GM21786 (cell line): ENCODE measurements around the gene TTBK1.

Experiments used
- ATAC-seq: cut with Tn5 transposase; IDR thresholded peaks from one replicate; pipeline ENCODE4 v1.9.1; 2021; ENCODE audit not compliant: unreplicated experiment

Gene TTBK1

GRCh38 chr6:43269273-43270007 lies 26.2 kb downstream of the TTBK1 start:
- ATAC-seq = no peak

DNA sequence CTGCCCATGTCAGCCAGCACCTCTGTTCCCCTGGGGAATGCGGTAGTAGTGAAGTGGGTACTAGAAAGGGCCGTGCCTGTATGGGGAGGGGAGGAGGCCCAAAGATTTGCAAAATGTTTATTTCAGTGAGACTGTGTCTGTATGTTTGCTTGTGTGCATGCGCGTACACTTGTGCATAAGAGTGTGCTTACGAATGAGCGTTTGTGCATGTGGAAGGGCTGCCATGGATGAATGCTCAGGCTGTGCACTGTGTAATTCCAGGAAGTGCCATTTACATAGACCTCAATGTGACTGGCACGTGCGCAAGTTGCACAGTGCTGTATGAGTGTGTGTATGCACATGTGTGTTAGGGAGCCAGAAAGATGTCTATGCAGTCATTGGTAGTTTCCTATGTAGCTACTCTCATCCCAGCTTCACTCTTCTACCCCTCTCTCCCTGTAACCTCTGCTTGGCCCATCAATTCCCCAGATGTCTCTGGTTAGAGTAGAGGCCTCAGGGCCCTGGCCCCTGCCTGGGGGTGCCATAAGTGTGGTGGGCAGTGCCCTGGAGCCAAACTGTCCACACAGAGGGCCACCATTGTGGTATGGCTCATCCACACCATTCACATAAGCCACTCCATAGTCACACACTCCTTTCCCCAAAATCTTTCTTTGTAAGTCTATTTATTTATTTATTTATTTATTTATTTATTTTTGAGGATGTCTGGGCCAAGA lies 28.0 kb downstream of the TTBK1 start:
- no peak for ATAC-seq

DNA sequence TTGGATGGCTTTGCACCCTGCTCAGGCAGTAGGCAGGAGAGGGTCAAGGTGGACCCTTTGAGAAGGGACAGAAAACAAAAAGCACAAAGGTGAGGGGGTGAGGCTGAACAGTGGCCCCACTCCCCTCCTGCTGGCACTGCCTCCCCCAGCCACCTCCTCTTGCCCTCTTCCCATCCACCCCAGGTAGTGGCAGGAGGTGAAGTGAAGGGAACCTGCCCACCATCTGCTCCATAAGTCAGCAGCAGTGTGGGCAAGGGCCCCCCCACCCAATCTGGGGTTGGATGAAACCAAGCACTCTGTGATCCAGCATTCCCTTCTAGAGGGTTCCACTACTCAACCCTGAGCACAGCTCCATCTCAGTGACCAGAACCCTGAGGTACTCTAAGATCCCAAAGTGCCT lies 28.7 kb downstream of the TTBK1 start:
- no peak for ATAC-seq

DNA sequence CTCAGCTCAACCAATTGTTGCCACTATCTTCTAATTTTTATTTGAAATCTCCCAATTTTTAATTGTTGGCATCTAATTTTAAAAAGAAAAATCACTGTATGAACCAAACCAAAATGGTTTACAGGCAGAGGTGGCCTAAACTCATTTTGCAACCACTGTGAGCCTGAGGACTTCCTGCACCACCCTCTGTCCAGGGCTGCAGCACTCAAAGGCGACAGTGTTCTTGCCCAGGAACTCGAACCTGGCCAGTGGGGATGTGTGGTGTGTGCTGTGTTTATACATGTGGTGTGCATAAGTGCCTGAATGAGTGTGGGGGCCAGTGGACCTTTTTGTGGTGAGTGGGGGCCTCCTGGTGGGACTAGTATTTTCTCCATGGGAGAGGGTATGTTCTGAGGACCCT lies 30.4 kb downstream of the TTBK1 start:
- ATAC-seq = no peak

DNA sequence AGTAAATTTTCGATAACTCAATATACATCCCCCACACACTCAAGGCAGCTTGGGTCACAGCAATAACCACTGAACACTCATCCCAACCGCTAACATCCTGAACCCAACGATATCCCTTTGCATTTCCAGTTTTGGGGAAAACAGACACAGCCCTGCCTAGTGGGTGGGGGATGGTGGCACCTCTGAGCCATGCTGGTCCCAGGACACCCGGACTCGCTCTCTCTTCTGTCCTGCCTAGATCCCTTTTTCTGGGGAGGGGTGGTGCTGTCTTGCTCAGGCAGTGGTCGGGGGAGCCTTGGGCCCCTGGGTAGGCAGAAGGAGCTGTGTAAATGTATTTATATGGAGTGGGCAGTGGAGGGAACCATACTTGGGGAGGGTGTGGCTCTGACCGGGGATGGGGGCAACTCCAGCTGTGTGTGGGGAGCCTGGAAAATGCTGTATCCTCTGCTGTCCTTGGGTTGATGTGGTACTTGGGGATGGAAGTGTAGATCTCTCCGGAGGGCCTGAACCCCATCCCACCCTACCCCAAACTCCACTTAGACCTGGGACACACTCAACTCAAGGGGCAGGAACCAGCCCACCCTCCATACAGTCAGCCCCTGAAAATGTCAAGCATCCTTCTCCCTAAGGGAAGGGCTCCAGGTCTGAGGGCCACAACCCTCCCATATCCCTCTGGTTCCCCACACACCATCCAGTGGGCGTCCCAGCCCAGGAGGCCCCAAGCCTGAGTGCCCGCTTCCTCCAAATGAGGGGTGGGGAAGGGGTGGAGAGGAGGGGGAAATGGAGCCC lies 31.0 kb downstream of the TTBK1 start:
- ATAC-seq = no peak

DNA sequence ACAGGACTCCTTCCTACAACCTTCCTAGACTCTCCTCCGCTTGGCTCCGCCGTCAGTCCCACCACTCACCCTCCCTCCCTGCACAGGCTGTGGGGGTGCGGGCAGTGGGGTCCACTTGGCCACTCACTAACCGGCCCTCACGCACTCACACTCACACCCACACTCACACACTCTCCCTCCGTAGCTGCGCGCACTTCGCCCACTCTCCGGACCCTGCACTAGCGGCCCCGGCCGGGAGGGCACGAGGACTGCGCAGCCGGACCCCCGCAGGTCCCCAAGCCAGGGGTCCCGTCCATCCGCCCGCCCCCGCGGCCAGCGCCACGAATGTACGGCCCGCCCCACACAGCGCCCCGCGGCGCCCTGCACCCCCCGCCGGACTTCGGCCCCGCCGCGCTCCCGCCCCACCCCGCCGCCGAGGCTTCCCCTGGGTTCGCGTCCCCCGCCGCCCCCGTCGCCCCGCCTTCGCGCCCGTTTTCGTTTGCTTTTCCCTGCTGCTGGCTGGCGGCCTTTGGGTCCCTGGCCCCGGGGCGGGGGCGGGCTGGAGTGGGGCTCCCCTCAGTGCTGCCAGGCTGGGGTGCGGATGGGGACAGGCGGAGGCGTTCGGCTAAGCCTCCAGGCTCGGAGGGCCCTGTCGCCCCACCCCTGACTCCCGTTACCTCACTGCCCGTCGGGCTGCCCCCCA lies 31.8 kb downstream of the TTBK1 start:
- ATAC-seq = no peak

DNA sequence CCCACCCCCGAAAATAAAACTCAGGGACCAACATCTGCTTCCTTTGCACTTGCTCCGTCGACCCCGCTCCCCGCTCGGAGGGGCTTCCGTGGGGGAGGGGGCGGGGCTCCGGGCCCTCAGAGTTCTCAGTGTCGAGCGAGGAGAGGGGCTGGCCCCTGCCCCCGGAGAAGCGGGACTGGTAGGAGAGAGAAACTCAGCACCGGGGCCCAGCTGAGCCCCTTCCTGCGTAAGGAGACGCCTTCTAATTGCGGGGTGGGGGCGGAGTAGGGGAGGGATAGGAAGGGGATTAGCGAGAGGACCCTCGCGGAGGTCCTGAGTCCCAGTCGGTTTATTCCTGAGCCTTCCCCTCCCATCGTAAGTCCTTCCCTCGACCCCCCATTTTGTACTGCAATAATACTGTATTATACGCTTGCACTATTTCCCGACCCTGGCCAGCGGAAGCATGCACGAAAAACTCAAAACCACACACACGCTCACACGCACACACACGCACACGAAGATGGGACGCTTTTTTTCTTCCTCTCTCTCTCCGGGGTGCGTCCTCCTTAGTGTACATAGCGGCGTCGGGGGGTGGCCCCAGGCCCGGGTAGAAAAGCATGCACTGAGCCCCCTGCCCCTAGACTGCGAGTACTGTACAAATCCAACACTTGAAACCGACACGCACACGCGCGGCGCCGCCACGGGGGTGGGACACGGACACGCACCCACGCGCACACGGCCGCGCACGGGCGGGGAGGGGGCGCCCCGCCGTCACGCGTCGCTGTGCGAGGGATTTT lies 32.7 kb downstream of the TTBK1 start:
- ATAC-seq = no peak

GRCh38 chr6:43276577-43277305 lies 33.5 kb downstream of the TTBK1 start:
- ATAC-seq = no peak

- no peak for ATAC-seq
These were observed 34.0 kb downstream of the TTBK1 start for GRCh38 chr6:43277306-43277642.

DNA sequence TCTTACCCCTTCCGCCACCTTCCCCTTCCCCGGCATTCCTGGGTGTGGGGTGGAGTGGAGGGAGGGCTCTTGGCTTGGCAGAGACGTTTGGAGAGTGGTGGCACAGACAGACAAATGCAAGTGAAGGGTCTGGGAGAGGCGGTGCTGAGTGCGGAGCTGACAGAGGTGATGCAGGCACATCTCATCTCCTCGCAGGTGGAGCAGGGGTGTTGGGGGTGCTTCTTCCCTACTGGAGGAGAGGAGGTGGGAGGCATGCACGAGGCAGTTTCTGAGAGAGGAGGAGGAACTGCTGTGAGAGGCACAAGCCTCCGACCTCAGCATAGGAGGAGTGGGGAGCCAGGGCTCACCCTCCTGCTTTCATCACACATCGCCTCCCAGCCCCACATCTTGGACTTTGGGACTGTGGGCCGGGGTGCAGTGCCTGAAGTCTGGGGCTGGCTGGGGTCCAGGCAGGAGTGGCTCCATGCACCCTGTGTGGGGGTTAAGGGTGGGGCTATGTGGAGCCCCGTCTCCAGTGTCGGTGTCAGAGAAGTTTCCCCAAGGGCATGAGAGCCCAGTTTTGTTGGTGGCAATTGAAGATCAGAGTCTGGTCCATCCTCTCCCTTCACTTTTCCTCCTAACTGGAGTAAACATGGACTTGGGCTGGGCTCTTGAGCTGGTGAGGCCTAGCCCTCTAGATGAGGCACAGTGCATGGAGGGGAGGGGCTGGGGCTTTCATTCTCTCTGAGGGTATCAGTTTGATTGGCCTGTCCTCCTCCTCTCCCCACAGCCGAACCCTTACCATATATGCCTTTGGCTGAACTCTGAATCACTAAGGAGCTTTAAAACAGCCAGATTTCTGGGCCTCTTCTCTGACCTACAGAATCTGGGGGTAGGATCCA lies 34.6 kb downstream of the TTBK1 start:
- no peak for ATAC-seq

GRCh38 chr6:43278524-43279078 lies 35.3 kb downstream of the TTBK1 start:
- no peak for ATAC-seq

- ATAC-seq = no peak
These were observed 37.0 kb downstream of the TTBK1 start for GRCh38 chr6:43280234-43280633.

GRCh38 chr6:43282060-43282459 lies 38.8 kb downstream of the TTBK1 start:
- ATAC-seq = no peak

GRCh38 chr6:43282636-43283513 lies 39.6 kb downstream of the TTBK1 start:
- no peak for ATAC-seq

- ATAC-seq = no peak
These were observed 40.2 kb downstream of the TTBK1 start for GRCh38 chr6:43283514-43283901.

DNA sequence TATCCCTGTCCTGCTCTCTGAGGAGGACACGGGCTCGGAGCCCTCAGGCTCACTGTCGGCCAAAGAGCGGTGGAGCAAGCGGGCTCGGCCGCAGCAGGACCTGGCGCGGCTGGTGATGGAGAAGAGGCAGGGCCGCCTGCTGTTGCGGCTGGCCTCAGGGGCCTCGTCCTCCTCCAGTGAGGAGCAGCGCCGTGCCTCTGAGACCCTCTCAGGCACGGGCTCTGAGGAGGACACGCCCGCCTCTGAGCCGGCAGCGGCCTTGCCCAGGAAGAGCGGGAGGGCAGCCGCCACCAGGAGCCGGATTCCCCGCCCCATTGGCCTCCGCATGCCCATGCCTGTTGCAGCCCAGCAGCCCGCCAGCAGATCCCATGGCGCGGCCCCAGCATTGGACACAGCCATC lies 40.6 kb downstream of the TTBK1 start:
- no peak for ATAC-seq

DNA sequence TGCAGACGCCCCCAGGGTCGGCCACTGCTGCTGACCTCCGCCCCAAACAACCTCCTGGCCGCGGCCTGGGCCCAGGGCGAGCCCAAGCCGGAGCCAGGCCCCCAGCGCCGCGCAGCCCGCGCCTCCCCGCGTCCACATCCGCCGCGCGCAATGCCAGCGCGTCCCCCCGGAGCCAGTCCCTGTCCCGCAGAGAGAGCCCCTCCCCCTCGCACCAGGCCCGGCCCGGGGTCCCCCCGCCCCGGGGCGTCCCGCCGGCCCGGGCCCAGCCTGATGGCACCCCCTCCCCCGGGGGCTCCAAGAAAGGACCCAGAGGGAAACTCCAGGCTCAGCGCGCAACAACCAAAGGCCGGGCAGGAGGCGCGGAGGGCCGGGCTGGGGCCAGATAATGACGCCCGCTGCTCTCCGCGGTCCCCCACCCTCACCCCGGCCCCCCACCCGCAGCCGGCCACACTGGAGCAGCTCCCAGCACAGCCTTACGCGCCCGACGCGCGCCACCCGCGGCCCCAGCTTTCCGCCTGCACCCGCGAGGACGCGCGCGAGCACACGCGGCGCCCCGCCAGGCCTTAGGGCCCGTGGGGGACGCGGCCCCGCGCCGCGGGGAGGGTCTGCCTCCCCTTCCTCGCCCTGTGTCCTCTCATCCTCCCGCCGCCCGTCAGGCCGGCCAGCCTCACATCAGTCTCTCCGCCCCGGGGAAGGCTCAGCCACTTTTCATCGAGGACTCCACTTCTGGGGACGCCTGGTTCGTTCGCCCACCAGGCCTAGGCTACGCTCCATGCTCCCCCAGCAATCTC lies 41.9 kb downstream of the TTBK1 start:
- no peak for ATAC-seq
